ENCODE data around the gene ARHGAP8.
"Not testable (repeated sequence)": the region's sequence is repeated elsewhere in the genome, so short reads cannot be mapped to it uniquely, and the experiment has no call there.

The ARHGAP8 gene

DNA sequence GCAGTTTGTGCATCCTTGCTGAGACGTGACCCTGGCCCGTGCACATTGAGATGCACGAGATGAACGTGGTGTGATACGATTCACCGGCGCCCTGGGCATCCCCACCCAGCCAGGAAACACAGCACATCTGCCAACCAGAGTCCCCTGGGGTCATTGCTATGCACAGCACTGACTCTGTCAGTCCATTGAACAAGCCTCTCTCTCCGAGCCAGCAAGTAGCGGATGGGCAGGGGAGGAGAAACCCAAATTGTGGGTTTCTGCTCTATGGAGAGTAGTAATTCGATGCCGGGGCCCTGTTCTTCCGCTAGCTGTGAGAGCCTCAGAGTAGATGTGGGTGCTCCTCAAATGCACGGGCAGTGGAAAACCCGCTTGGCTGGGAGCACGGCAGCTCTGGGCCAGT lies 85.1 kb downstream of the ARHGAP8 start:
- no peak for DNase-seq

DNA sequence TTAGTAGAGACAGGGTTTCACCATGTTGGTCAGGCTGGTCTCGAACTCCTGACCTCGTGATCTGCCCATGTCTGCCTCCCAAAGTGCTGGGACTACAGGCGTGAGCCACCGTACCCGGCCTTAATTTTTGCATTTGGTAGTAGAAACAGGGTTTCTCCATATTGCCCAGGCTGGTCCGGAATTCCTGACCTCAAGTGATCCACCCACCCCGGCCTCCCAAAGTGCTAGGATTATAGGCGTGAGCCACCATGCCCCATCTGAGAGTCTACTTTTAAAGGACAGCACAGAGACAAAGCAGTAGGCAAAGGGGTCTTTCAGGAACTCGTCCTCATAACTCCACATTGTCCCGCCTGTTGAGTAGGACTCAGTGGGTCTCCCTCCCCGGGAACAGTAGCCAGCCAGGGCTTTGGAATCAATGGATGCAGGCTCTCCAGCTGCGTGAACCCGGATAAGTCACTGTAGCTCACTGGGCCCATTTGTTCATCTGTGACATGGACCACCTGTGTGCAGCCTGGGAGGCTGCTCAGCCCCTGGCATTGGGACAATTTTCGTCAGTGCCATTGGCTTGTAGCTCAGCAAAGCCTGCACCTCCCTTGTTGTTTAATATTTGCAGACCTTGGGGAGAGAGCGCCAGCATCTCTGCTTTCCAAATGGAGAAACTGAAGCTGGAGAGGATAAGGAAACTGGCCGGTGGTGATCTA lies 86.1 kb downstream of the ARHGAP8 start:
- DNase-seq, result no peak

DNA sequence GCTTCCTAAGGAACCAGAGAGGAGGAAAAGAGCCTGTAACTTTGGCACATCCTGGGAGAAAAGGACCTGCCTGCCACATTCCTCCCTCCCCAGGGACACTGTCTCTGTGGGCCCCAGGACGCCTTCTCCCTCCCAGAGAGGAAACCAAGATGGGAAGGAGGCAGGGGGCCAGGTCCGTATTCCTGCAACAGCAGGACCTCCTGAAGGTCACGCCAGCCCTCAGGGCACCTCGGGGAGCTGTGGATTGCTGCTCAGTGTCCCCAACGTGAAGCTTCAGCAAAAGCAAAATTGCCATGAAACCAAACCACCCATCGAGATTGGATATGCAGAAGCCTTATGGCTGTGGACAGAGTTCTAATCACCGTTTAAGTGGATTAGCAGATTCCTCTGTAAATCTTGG lies 86.7 kb downstream of the ARHGAP8 start:
- DNase-seq, result no peak

DNA sequence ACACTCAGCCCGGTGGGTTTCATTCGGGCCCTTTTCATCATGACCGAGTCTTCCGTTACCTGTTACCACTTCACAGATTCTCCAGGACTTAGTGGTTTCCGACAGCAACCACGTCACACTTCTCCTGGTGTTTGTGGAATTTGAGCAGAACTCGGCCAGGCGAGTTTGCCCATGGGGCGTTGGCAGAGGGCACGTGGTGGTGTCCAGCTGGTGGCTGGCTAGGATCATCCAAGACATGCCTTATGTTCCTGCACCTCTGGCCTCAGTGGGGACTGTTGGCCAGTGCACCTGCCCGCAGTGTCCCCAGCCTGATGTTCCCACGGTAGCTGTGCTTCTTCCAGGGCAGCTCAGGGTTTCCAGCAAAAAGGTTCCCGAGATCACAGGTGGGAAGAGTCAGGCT lies 87.3 kb downstream of the ARHGAP8 start:
- no peak for DNase-seq

DNA sequence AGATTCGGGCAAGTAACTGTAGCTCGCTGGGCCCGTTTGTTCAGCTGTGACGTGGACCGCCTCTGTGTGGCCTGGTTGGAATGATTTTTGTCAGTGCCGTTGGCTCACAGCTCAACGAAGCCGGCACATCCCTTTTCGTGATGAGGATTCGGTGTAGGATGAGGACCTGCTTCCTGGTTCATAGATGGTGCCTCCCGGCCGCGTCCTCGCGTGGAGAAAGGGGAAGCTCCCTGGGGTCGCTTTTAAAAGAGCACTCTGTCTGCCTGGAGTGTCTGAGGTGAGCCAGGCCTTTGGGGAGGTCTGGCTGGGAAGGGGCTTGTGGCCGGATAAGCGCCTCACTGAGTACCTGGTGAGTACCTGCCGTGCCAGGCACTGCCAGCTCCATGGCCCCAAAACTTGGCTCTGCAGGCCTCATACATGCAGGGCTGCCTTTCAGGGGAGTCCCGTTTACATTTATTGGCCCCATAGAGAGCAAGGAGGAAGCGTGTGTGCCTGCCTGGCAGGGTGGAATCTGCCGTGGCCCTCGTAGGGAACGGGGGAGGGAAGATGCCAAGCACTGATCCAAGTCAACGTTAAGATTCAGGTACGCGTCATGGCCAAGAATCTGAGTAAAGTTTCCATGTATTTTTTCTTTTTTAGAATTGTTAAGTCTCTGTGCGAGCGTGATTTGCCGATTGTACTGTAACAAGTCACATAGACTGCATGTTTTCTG lies 88.4 kb downstream of the ARHGAP8 start:
- DNase-seq, result no peak

DNA sequence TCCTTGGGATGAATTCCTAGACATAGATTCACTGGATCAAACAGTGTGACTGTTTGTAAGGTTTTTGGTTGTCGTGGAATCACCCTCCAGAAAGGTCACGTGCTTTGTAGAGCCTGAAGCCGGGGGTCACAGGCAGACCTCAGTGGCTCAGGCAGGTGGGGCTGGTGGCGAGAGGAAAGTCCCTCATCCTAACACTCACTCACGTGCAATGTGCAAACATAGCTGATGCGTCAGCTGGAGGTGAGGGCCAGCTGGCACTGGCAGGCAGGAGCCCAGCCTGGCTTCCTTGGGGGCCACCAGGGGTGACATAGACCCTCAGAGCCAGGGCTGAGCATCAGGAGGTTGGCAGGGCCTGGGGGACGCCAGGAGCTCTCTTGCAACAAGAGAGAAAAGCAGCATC lies 90.0 kb downstream of the ARHGAP8 start:
- no peak for DNase-seq

DNA sequence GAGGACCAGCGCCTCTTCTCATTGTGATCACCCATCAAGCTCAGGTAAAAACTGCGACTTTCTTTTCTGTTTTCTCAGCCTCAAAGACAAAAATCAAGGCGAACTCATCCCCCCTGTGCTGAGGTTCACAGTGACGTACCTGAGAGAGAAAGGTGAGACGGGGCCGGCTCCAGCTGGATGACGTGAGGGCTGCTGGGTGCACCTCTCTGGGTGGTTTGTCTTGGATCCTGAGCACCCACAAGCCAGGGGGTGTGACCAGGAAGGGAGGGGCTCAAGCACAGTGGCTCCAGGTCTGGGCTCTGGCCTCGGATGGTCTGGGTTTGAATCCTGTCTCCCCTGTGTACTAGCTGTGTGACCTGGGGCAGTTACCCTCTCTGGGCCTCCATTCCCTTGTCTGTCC lies 92.8 kb downstream of the ARHGAP8 start:
- DNase-seq, result no peak

DNA sequence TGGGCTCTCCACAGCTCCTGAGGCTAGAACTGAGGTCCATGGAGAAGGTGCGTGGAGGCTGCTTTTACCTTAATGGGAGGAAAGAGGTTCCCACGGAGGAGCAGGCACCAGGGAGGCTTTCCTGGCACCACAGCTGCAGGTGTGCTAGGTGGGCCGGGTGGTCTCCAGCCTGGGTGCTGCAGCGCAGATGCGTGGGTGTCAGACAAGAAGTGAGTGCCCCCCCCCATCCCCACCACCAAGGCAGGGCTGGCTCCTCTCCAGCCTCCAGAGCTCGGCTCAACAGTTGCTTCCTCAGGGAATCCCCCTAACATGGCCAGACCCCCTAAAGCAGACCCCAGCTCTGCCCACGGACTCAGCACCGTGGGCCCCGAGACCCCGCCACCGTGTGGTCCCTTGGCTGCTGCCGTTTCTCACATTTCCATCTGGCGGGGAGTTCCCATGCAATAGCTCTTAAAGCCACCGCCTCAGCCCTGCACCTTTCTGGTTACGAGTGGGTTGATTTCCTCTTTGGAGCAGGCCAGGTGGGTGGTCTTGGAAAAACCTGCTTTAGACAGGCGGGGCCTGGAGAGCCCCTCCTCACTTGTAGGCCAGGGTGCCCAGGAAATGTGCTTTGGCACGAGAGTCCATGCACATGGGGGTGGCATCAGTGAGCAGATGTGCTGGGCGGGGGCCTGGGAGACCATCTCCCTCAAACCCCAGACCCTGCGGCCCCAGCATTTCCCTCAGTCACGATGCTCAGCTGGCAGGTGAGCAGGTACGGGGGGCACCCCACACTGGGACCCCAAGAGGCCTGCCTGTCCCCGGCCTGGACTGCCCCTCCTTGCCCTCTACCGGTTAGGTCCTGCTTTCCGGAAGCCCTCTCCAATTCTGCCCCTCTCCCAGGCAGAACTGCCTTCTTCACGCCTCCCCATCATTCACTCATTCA lies 93.7 kb downstream of the ARHGAP8 start:
- no peak for DNase-seq

DNA sequence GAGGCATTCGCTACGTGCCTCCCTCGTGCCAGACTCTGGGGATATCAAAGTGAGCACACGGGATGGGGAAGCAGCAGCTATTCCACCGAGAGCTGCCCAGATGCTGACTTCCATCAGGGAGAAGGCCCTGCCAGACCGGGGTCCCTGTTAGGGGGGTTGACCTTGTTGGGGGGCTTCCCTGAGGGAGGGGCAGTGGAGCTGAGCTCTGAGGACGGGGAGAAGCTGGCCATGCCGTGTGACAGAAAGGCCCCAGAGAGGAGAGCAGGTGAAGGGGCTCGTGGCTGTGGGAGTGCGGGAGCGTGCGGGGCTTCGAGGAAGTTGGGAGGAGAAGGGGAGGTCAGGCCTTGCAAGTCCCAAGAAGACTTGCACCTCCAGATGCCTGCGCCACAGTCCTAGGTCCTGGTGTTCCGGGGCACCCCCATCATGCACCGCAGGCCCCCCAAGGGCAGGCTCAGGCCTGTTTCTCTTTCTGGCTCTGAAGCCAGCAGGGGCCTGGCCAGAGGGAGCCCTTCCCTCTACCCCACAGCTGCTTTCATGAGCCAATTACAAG lies 94.4 kb downstream of the ARHGAP8 start:
- DNase-seq, result no peak

DNA sequence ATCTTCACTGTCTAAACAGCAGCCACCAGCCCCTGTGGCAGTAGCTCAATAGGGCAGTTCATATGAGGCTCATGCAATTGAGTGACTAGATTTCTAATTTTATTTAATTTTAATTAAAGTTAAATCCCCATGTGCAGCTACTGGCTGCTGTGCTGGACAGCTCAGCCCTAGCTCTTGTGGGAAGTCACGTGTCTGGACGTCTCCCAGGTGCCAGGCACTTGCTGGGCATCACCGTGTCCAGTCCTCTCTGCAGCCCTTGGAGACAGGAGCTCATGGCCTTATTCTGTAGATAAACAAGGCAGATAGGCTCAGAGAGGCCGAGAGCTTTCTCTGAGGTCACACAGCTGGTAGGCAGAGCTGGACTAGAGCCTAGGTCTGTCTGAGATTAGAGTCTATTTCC lies 95.0 kb downstream of the ARHGAP8 start:
- DNase-seq, result no peak

DNA sequence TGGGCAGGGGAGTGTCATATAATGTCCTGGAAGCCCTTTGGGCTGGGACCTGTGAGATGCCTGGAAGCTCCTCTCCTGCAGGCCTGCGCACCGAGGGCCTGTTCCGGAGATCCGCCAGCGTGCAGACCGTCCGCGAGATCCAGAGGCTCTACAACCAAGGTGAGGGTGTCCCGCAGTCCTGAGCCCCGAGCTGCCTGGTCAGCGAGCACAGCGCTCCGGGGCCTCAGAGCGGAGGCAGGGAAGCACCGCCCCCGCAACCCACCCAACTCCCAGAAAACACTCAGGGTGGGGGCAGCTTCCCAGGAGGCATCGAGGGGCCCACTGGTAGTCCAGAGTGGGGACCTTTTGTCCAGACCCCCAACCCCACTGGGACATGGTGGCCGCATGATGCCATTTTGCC lies 95.5 kb downstream of the ARHGAP8 start:
- DNase-seq, result no peak

DNA sequence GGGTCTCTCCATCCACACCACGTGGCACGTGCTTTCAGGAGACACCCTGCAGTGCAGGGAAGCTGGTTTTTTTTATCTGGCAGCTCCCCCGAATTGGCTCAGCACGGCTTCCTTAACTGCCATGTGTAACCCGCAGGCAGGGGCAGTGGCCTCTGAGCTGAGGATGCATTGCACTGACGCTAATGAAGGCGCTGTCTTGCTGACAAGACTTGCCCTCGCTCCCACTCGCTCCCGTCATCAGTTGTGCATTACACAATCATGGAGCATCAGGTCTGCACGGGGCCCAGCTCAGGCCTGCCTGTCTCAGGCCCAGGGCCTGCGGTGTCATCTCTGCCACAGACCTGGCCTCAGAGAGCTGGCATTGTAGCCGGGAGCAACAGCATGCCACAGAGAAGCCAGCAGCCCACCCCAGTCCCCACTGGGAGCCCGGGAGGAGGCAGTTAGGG lies 95.9 kb downstream of the ARHGAP8 start:
- no peak for DNase-seq

DNA sequence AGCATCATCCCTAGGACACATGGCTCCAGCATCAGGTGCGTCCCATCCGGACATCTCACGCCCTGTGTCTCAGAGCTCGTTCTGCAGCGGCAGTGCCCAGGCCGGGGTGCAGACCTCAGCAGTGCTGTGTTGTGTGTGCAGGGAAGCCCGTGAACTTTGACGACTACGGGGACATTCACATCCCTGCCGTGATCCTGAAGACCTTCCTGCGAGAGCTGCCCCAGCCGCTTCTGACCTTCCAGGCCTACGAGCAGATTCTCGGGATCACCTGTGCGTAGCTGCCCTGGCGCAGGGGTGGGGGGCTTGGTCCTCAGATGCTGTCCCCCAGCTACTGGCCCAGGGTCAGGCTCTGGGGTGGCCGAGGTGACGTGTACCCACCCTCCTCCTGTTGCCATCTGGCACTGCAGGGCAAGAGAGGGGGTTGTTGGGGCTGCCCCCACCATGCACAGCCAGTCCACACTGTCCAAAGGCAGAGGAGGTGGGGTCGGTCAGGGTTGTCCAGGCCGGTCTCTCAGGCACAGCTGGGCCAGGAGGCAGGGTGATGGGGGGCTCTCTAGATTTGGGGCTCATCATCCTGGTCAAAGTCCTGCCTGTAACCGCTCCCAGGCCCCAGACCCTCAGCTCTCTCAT lies 96.5 kb downstream of the ARHGAP8 start:
- no peak for DNase-seq

DNA sequence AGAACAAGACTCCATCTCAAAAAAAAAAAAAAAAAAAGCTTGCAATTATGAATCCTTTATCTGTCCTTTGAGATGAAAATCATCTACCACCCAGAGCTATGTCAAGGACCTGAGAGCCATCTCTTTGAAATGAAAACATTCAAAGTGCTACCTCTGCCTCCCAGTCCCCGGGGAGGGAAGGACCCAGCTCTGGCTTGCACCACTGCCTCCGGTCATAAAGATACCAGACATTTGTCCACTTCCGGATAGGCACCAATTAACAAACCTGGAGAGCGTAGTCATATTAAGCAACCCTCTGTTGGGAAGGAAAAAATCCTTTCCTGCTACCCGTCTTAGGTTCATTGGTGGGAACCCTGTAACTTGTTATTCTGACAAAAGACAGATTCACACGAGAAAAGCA lies 98.6 kb downstream of the ARHGAP8 start:
- DNase-seq, result no peak

DNA sequence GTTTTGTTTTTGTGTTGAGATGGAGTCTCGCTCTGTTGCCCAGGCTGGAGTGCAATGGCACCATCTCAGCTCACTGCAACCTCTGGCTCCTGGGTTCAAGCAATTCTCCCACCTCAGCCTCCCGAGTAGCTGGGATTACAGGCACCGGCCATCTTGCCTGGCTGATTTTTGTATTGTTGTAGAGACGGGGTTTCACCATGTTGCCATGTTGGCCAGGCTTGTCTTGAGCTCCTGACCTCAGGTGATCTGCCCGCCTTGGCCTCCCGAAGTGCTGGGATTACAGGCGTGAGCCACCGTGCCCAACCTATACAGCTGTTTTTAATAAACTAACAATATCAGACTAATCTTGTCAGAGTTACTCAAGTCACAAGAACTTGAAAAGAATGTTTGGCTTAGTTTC lies 102.3 kb downstream of the ARHGAP8 start:
- not testable (repeated sequence) for DNase-seq

DNA sequence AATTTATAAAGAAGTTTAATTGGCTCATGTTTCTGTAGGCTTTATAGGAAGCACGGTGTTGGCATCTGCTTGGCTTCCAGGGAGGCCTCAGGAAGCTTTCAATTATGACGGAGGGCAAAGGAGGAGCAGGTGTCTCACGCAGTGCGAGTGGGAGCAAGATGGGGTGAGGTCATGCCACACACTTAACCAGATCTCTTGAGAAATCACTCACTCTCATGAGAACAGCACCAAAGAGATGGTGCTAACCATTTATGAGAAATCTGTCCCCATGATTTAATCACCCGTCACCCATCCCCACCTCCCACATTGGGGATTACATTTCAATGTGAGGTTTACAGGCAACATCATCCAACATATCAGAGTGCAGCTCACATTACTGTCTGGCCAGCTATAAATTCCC lies 103.5 kb downstream of the ARHGAP8 start:
- DNase-seq, result no peak

DNA sequence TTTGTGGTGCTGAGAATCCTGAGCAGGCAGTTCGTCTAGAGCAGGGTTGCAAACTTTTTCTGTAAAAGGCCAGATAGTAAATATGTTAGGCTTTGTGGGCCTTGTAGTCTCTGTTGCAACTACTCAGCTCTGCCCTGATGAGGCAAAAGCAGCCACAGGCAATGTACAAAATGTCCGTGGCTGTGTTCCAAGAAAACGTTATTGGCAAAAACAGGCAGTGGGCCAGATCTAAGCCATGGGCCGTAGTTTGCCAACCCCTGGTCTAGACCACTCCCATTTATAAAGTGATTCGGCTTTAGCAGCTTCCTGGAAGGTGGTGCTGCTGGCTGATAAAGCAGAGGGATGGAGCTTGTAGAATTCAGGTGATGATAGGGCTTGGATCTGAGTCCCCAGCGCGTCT lies 106.4 kb downstream of the ARHGAP8 start:
- DNase-seq, result not testable (repeated sequence)

DNA sequence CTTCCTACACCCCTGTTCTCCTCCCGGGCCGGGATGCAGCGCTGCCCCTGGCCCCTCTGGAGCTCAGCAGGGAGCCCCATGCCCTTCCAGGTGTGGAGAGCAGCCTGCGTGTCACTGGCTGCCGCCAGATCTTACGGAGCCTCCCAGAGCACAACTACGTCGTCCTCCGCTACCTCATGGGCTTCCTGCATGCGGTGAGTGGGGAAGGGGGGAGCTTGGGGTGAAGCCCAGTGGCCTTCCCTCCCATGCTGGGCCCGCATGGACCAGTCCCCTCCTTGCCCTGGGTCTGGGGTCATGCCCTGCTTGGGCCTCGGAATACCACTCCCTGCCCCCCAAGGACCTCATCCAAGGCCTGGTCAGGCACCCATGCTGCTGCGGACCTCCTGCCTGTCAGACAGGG lies 107.3 kb downstream of the ARHGAP8 start:
- DNase-seq, result no peak

DNA sequence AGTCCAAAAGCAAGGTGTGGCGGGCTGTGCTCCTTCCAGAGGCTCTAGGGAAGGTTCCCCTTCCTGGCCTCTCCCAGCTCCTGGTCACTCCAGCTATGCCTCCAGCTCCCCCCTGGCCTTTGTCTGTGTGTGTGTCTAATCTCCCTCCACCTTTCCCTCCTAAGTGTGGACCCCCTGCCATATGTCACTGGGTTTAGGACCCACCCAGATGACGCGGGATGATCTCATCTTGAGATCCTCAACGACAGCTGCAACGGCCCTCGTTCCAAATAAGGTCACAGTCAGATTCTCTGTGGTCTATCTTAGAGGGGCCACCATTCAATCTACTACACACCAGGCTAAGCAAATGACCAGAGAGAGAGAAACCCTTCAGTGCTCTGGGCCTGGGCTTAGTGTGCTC lies 107.9 kb downstream of the ARHGAP8 start:
- DNase-seq, result no peak

DNA sequence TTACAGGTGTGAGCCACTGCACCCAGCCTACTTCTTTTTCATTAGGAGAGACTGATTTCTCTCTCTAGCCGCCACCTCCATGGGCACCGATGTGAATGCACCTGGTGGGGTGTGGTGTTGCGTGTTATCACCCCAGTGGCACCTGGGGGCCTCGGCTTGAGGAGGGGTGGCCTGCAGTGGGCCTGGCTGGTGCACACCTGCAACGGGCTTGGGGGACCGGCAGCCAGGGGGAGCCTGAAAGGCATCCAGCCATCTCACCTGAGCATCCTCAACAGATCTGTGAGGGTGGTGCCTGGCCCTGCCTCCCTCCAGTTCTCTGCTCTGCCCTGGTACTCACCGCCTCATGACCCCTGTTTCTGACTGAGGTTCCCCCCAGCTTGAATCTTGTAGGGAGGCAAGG lies 108.9 kb downstream of the ARHGAP8 start:
- DNase-seq, result no peak

DNA sequence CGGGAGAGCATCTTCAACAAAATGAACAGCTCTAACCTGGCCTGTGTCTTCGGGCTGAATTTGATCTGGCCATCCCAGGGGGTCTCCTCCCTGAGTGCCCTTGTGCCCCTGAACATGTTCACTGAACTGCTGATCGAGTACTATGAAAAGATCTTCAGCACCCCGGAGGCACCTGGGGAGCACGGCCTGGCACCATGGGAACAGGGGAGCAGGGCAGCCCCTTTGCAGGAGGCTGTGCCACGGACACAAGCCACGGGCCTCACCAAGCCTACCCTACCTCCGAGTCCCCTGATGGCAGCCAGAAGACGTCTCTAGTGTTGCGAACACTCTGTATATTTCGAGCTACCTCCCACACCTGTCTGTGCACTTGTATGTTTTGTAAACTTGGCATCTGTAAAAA lies 109.9 kb downstream of the ARHGAP8 start:
- no peak for DNase-seq

DNA sequence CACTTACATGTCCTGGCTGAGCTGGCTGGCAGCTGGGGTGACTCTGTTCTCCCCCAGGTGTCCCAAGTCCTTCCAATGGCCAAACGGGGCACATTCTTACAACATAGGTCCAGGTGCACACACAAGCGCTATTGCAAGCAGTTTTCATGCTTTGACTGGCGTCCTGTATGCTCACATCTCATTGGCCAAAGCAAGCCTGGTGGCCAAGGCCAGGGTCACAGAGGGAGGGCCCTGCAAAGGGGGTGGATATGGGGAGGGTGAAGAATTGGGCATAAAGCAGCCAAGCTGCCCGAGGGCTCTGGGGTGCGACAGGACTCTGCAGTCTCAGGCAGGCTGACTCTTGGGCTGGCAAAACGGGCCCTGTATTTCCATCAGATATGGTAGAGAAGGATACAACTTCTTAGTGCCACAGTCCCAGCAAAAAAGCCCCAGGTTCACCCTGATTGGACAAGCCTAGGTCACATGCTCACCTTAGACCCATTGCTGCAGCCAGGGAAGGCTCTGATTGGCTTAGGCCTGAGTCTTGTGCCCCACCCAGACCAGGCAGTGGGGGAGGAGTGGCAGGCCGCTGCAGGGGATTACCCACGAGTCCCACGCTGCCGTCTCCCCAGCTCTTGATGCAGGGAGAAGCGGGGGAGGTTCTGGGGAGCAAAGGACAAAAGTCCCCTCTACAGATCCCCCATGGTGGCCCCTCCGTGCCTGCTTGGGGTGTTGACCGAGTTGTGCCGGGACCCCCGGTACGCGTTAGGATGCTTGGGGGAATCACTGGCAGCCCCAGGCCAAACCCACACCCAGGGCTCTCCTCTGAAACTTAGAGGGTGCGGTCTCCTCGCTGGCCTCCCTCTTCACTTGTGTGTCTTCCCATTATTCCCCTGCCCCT lies 110.8 kb downstream of the ARHGAP8 start:
- DNase-seq, result no peak

Data from T-helper 9 cell (primary cell).